Sciatic nerve (tissue), 2 donors: ENCODE results near the gene LACTB. TPM values are rescaled to one million over a fixed set of nuclear protein-coding genes. Genes with fewer than 3 reads are reported as not detected.

ENCODE experiments used
- ATAC-seq: fragments of 200-7000 bp; cut with Tn5 transposase; one replicate; pipeline ENCODE4 v1.9.1; 2020; ENCODE audit warnings: mild to moderate bottlenecking, moderate library complexity
- DNase-seq: peaks from one replicate; pipeline ENCODE4 v3.0.0-alpha.2; 2020; ENCODE audit warnings: low spot score
- intact Hi-C: fragments of 100-400 bp; cut with DNase I; formaldehyde crosslinking; loops from one replicate; pipeline ENCODE4 v1.14.2; 2022
- total RNA-seq: library from RNA; stranded (reverse); fragmentation: NEBNext Ultra II Directional; extraction: Animal tissue kit (Norgen Biotek cat#: 25700); gene quantifications from one replicate; pipeline ENCODE4 v1.2.1, GENCODE V29; 2021
- donor health status: DM: no; HTN: no; CAD: no.
- donor health status: DM: no; HTN: no; CAD: no.

The LACTB gene, protein sequence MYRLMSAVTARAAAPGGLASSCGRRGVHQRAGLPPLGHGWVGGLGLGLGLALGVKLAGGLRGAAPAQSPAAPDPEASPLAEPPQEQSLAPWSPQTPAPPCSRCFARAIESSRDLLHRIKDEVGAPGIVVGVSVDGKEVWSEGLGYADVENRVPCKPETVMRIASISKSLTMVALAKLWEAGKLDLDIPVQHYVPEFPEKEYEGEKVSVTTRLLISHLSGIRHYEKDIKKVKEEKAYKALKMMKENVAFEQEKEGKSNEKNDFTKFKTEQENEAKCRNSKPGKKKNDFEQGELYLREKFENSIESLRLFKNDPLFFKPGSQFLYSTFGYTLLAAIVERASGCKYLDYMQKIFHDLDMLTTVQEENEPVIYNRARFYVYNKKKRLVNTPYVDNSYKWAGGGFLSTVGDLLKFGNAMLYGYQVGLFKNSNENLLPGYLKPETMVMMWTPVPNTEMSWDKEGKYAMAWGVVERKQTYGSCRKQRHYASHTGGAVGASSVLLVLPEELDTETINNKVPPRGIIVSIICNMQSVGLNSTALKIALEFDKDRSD
- total RNA-seq = 16.8 TPM

DNA sequence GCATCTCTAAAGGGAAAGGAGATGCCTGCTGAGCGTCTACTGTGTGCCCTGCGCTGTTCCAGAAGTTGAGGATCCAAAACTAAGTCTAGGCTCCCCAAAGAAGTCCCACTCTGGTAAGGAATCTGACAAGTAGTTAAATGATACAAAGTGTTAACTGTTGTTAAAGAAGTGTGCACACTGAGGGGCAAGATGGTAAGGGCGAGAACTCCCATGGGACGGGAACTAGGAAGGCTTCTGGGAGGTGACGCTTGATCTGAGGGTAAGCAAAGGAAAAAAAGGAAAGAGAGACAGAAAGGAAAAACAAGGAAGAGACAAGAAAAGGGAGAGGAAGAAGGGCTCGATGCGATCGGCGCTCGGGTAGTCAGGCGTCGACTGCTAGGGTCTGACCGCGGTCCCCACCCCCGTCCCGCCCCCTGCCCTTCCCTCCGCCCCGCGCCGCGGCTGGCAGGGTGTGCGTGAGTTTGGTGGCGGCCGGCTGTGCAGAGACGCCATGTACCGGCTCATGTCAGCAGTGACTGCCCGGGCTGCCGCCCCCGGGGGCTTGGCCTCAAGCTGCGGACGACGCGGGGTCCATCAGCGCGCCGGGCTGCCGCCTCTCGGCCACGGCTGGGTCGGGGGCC lies at the start of gene LACTB:
Gene LACTB (plus strand): TSS at position 480 of the 620 bp plus-strand sequence. CDS start 11 bp downstream, at position 491.
- intact Hi-C loops = no loop called here
- ATAC-seq (peak; percentile 92), DNase-seq (peak; percentile 91)

DNA sequence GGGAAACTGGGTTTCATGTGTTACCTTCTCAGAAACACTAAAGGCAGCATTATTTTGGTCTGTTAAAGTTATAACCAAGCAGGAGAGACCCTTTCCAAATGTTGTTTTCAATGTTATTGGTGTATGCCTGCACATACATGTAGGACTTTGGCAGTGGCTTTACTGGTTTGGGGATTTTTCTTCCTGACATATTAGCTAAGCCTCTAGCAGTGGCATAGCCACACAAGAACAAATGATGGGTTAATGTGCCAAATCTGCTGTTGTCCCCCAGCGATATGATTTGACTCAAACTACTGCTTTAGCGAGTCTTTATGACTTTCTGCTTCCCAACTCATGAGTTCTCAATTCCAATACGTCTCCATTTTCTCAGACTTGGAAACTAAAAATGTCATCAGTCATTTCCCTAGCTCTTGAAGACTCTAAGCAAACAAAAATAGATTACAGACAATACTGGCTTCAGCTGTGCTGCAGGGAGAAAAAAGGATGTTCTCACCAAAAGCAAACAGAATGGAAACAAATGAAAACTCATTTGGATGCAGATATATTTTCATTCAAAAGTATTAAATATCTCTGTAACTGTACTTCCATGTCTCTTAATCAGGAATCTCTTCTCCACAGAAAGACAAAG lies 49.5 kb upstream of the LACTB start:
- no peak for ATAC-seq
- intact Hi-C loops = no loop called here
- DNase-seq = no peak

DNA sequence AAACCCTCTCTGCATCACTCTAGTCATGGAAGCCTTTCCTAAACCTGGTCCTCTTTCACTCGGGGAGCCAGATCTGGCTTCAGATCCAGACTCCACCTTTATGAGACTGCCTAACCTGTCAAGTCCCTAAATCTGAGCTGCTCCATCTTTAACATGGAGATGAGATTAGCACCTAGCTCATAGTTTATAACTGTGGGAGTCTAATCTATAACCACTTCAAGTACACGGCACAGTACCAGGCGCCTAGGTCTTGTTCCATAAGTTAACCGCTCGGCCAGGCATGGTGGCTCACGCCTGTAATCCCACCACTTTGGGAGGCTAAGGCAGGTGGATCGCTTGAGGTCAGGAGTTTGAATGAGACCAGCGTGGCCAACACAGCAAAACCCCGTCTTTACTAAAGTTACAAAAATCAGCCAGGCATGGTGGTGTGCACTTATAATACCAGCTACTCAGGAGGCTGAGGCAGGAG lies 48.8 kb upstream of the LACTB start:
- ATAC-seq = no peak
- intact Hi-C loops = no loop called here
- no peak for DNase-seq

- DNase-seq (no peak), ATAC-seq (no peak)
- intact Hi-C loops = no loop called here
Measured at GRCh38 chr15:63073497-63074172, 48.0 kb upstream of the LACTB start.

- ATAC-seq = peak; percentile 29
- DNase-seq = no peak
- intact Hi-C loops = no loop called here
Measured at GRCh38 chr15:63075015-63075983, 46.4 kb upstream of the LACTB start.

DNA sequence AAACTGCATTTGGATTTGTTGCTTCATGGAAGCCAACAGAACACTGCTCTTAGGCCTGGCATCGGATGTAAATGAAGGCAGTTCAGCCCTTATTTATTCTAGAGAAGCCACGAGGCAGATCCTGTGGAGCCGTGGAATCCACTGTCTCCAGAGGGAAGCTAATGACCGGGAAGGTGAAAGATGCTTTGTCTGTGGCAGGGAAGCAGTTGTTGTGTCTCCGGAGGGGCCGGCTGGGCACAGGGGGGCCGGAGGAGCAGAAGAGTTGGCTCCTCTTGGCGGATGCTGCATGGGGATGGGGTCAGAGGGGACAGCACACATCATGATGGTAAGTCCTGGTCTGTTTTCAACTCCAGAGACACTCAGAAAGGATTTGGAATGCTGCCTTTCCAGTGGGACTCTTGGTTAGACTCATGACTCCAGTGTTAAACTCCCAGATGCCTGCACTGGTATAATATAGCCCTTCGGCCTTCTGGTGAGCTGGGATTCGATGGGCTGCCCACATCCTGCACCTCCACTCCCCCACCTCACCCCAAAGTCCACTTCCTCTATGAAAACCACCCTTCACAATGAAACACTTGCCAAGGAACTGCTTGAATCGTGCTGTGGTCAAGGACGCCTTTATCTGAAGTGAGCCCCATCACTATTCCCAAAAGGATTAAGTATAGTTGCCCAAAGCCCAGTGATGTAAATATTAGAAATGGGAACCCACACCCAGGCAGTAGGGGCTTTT lies 45.5 kb upstream of the LACTB start:
- no peak for DNase-seq
- peak; percentile 12 for ATAC-seq
- intact Hi-C loops = no loop called here

- DNase-seq (no peak), ATAC-seq (no peak)
- intact Hi-C loops = no loop called here
Measured at GRCh38 chr15:63076714-63077046, 45.0 kb upstream of the LACTB start.

GRCh38 chr15:63077952-63078351 lies 43.7 kb upstream of the LACTB start:
- no peak for DNase-seq
- intact Hi-C loops = no loop called here
- ATAC-seq = no peak

GRCh38 chr15:63079947-63080626 lies 41.6 kb upstream of the LACTB start:
- intact Hi-C loops = no loop called here
- ATAC-seq = no peak
- DNase-seq = no peak

DNA sequence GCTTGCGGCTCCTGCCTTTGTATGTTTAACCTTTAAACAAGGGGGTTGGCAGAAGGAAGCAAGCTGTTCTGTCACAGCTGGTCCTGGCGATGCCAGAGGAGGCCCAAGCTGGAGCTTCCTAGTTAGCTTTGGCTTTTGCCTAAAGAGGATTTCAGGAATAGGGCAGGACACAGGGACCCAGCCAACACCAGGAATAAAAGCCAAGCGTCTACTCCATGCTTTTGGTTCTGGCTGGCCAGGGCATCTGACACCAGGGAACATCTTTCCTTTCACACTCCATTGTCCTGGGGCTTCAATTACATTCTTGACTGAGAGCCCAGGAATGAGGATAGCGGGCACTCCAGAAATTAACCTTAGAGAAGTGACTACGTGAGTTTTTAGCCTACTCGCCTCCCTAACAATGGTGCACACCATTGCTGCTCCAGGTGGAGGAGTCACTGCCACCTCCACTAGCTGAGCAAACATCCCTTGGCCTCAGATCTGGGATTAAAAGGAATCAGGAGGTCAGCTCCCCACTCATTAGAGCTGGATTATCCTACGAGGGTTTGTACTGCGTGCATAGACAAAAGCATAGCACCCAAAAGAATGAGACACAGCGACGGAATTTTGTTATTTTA lies 40.9 kb upstream of the LACTB start:
- intact Hi-C loops = no loop called here

GRCh38 chr15:63082366-63082765 lies 39.3 kb upstream of the LACTB start:
- intact Hi-C loops = no loop called here
- ATAC-seq (no peak), DNase-seq (no peak)

More for the DNA sequence above, 40.9 kb upstream of the LACTB start:
- no peak for ATAC-seq
- DNase-seq = no peak

DNA sequence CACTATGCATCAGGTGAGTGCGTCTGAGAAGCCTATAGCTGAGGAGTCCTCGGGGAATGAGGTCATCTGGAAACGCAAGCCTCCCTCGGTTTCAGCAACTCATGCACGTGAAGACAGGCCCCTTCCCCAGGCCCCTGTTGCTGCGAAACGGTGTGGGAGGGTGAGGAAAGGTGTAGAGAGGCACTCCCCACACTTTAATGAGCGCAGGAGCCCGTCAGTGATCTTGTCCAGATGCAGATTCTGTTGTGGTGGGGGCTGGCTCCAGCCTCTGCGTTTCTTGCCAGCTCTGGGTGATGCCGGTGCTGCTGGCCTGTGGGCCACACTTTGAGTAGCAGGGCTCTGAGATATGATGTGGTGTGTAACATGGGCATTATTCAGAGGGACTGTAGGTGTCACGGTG lies 38.6 kb upstream of the LACTB start:
- intact Hi-C loops = no loop called here
- ATAC-seq (no peak), DNase-seq (no peak)

- DNase-seq = no peak
- intact Hi-C loops = no loop called here
Measured at GRCh38 chr15:63083541-63083940, 38.1 kb upstream of the LACTB start.

GRCh38 chr15:63084806-63085205 lies 36.9 kb upstream of the LACTB start:
- intact Hi-C loops = no loop called here
- no peak for ATAC-seq

More at GRCh38 chr15:63083541-63083940, 38.1 kb upstream of the LACTB start:
- ATAC-seq = no peak

DNA sequence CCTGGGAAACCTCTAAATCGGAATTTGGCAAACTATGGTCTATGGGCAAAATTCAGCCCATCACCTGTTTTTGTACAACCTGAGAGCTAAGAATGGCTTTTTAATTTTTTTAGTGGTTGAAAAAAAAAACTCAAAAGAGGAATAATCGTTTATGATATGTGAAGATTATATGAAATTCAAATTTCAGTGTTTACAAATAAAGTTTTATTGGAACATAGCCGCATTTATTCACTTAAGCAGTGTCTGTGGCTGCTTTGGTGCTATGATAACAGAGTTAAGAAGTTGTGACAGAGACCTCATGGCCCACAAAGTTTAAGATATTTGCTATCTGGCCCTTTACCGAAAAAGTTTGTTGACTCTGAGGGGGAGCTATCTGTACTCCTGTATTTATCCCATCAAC lies 36.4 kb upstream of the LACTB start:
- DNase-seq = no peak
- no peak for ATAC-seq
- intact Hi-C loops = no loop called here

More at GRCh38 chr15:63084806-63085205, 36.9 kb upstream of the LACTB start:
- no peak for DNase-seq

GRCh38 chr15:63086271-63086670 lies 35.4 kb upstream of the LACTB start:
- no peak for ATAC-seq
- DNase-seq = no peak
- intact Hi-C loops = no loop called here

DNA sequence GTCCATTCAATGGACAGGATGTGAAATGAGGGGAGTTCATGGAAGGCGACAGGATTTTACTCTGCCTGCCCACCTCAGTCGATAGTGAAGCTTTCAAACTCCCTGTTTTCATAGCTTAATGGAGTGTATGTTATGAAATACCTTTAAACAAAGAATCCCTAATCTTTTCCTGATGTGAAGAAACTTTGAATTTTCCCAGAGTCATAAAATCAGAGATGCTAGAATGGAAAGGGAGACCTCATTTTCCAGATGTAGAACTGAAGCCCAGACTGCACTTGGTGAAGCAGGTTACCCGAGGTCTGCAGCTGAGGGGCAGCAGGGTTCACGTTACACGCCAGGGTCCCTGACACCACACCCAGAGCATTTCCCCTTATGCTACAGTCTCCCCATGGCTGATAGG lies 34.7 kb upstream of the LACTB start:
- intact Hi-C loops = no loop called here
- no peak for ATAC-seq
- no peak for DNase-seq
